ENCODE data around the gene NATD1. TPM values are rescaled to one million over a fixed set of nuclear protein-coding genes. Genes with fewer than 3 reads are reported as not detected.
A peak's percentile ranks its signal among the peaks of the same experiment; 100 is the strongest.

Gene NATD1
- total and polyA plus RNA-seq, 2 donors = 2.1 to 9.8 TPM

GRCh38 chr17:21275047-21275578 lies 21.9 kb upstream of the NATD1 start:
- no peak for DNase-seq (ENCODE audit: extremely low spot score)
- 8% methylated on average over 20 of the region's 20 CpGs for WGBS
- no peaks in the 10 kb centered on the region for H3K4me1 ChIP-seq (ENCODE audit: insufficient read depth)

GRCh38 chr17:21272881-21273792 lies 19.9 kb upstream of the NATD1 start:
- H3K4me3 ChIP-seq (ENCODE audit: low read depth, low read length) = no peak overlapping the region
- 76% methylated on average over 14 of the region's 14 CpGs for WGBS
- no peaks in the 10 kb centered on the region for H3K4me1 ChIP-seq (ENCODE audit: insufficient read depth)
- no peak for DNase-seq (ENCODE audit: extremely low spot score)
- no peaks in the 10 kb centered on the region for H3K36me3 ChIP-seq (ENCODE audit: insufficient read depth)
- H3K27ac ChIP-seq (ENCODE audit: low read depth) = no peak overlapping the region

More at GRCh38 chr17:21275047-21275578, 21.9 kb upstream of the NATD1 start:
- peak overlapping the region; percentile 37 for H3K4me3 ChIP-seq (ENCODE audit: low read depth, low read length)
- H3K36me3 ChIP-seq (ENCODE audit: insufficient read depth) = no peaks in the 10 kb centered on the region
- no peak overlapping the region for H3K27ac ChIP-seq (ENCODE audit: low read depth)

GRCh38 chr17:21272250-21272649 lies 19.0 kb upstream of the NATD1 start:
- WGBS = 89% methylated on average over 3 of the region's 3 CpGs
- H3K27ac ChIP-seq (ENCODE audit: low read depth) = no peak overlapping the region
- no peaks in the 10 kb centered on the region for H3K4me1 ChIP-seq (ENCODE audit: insufficient read depth)
- H3K36me3 ChIP-seq (ENCODE audit: insufficient read depth) = no peaks in the 10 kb centered on the region
- no peak overlapping the region for H3K4me3 ChIP-seq (ENCODE audit: low read depth, low read length)
- DNase-seq (ENCODE audit: extremely low spot score) = no peak

DNA sequence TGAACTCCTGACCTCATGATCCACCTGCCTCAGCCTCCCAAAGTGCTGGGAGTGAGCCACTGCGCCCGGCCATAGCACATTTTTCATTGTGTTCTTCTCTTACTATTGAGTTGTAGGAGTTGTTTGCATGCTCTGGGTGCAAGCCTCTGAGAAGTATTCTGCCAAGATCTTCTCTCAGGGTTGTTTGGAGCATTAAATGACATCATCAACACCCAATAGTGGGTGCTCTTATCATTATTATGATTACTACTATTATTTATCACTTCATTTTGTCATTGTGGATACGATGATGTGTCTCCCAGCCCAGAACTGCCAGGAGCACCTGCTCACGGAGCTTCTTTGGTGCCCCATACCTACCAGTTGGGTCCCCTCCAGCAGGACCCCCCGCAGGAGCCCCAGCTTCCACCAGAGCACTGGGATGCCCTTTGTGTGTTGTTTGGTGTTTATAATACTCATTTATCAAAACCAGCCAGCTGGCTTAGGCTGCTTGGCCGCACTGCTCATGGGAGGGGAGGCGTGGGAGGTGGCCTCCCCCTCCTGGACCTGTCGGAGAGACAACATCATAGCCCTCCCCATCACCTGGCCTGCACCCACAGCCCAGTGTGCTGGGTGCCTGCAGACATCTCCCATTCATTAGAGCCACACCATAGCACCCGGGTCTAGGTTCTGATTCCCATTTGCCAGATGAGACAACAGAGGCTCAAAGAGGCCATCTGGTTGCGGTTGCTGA lies 18.4 kb upstream of the NATD1 start:
- Histone ChIP-seq H3K36me3 (ENCODE audit: insufficient read depth) (no peaks in the 10 kb centered on the region), H3K27ac (ENCODE audit: low read depth) (no peak overlapping the region), H3K4me1 (ENCODE audit: insufficient read depth) (no peaks in the 10 kb centered on the region), H3K4me3 (ENCODE audit: low read depth, low read length) (no peak overlapping the region)
- 86% methylated on average over 10 of the region's 10 CpGs for WGBS
- no peak for DNase-seq (ENCODE audit: extremely low spot score)

GRCh38 chr17:21269394-21269793 lies 16.2 kb upstream of the NATD1 start:
- Histone ChIP-seq H3K36me3 (ENCODE audit: insufficient read depth) (no peaks in the 10 kb centered on the region), H3K4me1 (ENCODE audit: insufficient read depth) (no peaks in the 10 kb centered on the region), H3K27ac (ENCODE audit: low read depth) (no peak overlapping the region), H3K4me3 (ENCODE audit: low read depth, low read length) (no peak overlapping the region)
- DNase-seq (ENCODE audit: extremely low spot score) = no peak
- 53% methylated on average over 8 of the region's 8 CpGs for WGBS

GRCh38 chr17:21268596-21269188 lies 15.5 kb upstream of the NATD1 start:
- H3K27ac ChIP-seq (ENCODE audit: low read depth) = no peak overlapping the region
- WGBS = 72% methylated on average over 7 of the region's 7 CpGs
- no peak for DNase-seq (ENCODE audit: extremely low spot score)
- H3K36me3 ChIP-seq (ENCODE audit: insufficient read depth) = no peaks in the 10 kb centered on the region
- no peaks in the 10 kb centered on the region for H3K4me1 ChIP-seq (ENCODE audit: insufficient read depth)
- H3K4me3 ChIP-seq (ENCODE audit: low read depth, low read length) = no peak overlapping the region

DNA sequence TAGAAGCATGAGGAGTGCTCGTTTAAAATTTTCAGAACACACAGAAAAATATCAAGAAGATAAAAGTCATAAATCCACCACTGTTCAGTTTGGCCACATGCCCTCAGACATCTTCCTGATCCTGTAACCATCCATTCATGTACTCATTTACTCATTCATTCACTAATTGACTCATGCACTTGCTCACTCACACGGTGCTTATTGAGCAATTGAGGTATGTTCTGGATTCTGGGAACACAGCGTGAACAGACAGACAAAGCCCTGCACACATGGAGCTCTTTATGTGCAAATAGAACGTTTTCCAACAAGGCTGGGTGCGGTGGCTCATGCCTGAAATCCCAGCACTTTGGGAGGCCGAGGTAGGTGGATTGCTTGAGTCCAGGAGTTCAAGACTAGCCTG lies 10.2 kb upstream of the NATD1 start:
- no peaks in the 10 kb centered on the region for H3K36me3 ChIP-seq (ENCODE audit: insufficient read depth)
- H3K27ac ChIP-seq (ENCODE audit: low read depth) = no peak overlapping the region
- no peak for DNase-seq (ENCODE audit: extremely low spot score)
- no peaks in the 10 kb centered on the region for H3K4me1 ChIP-seq (ENCODE audit: insufficient read depth)
- WGBS = 59% methylated on average over 6 of the region's 6 CpGs
- no peak overlapping the region for H3K4me3 ChIP-seq (ENCODE audit: low read depth, low read length)

DNA sequence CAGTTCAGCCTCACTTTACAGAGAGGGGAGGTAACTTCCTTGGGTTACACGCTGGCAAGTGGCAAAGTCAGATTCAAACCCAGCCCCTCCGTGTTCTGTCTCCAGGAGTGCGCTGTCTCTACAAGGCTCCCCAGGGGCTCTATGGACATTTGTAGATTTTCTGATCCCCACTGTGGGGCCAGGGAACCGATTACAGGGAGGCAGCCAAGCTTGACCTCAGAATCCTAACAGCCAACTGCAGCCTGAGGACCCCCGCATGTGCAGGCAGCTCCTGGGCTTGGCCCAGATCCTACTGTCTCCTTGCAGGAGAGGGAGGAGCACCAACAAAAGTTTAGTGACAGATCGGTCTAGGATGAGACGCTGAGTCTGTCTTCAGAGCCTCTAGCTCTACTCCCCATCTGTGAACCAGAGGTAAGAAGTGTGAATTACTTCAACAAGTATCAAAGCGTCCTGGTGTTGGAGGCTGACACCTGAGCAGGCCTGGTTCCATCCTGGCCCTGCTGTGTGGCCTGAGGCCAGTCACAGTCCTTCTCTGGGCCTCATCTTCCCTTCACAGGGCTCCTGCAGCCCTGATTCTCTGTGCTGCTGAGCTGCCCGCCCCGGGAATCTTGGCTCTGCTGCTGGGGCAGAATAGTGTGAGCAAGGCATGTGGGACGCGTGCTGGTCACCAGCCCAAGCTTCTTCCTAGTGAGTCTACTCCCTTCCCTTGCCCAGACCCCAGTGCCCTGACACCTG lies 9.2 kb upstream of the NATD1 start:
- H3K4me3 ChIP-seq (ENCODE audit: low read depth, low read length) = no peak overlapping the region
- no peak for DNase-seq (ENCODE audit: extremely low spot score)
- no peaks in the 10 kb centered on the region for H3K36me3 ChIP-seq (ENCODE audit: insufficient read depth)
- H3K4me1 ChIP-seq (ENCODE audit: insufficient read depth) = no peaks in the 10 kb centered on the region
- 75% methylated on average over 12 of the region's 12 CpGs for WGBS
- H3K27ac ChIP-seq (ENCODE audit: low read depth) = no peak overlapping the region

DNA sequence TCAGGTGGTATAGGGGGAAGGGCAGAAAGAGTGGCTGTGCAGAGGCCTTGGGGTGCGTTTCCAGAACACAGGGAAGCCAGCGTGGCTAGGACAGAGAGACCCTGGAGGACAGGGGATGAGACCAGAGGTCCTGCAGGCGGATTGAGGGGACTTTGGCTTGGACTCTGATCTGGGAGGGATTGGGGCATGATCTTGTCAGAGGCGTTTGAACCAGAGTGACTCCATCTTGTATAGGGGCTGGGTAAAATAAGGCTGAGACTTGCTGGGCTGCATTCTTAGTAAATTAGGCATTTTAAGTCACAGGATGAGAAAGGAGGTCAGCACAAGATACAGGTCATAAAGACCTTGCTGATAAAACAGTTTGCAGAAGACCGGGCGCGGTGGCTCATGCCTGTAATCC lies 5.4 kb upstream of the NATD1 start:
- no peak for DNase-seq (ENCODE audit: extremely low spot score)
- Histone ChIP-seq H3K27ac (ENCODE audit: low read depth) (no peak overlapping the region), H3K4me1 (ENCODE audit: insufficient read depth) (no peaks in the 10 kb centered on the region), H3K36me3 (ENCODE audit: insufficient read depth) (no peaks in the 10 kb centered on the region), H3K4me3 (ENCODE audit: low read depth, low read length) (no peak overlapping the region)
- WGBS = 93% methylated on average over 7 of the region's 7 CpGs

GRCh38 chr17:21253646-21254441 lies 634 bp upstream of the NATD1 start:
- no peaks in the 10 kb centered on the region for H3K36me3 ChIP-seq (ENCODE audit: insufficient read depth)
- H3K4me1 ChIP-seq (ENCODE audit: insufficient read depth) = no peaks in the 10 kb centered on the region
- 46% methylated on average over 15 of the region's 15 CpGs for whole genome bisulfite sequencing
- peak overlapping the region; percentile 96 for H3K4me3 ChIP-seq (ENCODE audit: low read depth, low read length)
- no peak overlapping the region for H3K27ac ChIP-seq (ENCODE audit: low read depth)
- no peak for DNase-seq (ENCODE audit: extremely low spot score)

DNA sequence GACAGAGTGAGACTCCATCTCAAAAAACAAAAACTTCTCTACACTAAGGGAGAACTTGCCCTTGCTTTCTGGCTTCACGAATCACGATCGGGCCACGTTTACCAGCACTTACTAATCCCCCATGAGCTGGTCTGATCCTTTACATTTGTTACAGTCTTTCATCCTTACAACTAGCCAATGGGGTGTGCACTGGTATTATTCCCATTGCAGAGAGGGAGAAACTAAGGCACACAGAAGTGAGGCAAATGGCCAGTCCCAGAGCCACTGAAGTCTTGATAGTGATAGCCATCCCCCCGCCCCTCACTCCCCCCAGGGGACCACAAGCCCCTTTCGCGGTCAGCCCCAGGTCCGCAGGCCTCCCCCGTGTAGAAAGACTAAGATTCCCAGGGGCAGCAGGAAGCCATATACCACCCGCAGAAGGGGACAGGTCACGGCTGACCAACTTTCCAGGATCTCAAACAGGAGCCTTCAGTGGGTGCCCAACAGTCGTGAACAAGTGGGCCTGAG lies 868 bp downstream of the NATD1 start:
- Histone ChIP-seq H3K27ac (ENCODE audit: low read depth) (no peak overlapping the region), H3K4me1 (ENCODE audit: insufficient read depth) (no peaks in the 10 kb centered on the region), H3K4me3 (ENCODE audit: low read depth, low read length) (peak overlapping the region; percentile 96), H3K36me3 (ENCODE audit: insufficient read depth) (no peaks in the 10 kb centered on the region)
- WGBS = 12% methylated on average over 12 of the region's 12 CpGs
- DNase-seq (ENCODE audit: extremely low spot score) = no peak

GRCh38 chr17:21251337-21252010 lies 1.7 kb downstream of the NATD1 start:
- Histone ChIP-seq H3K27ac (ENCODE audit: low read depth) (no peak overlapping the region), H3K4me1 (ENCODE audit: insufficient read depth) (no peaks in the 10 kb centered on the region), H3K4me3 (ENCODE audit: low read depth, low read length) (no peak overlapping the region), H3K36me3 (ENCODE audit: insufficient read depth) (no peaks in the 10 kb centered on the region)
- no peak for DNase-seq (ENCODE audit: extremely low spot score)
- 86% methylated on average over 15 of the region's 15 CpGs for WGBS
